Measurements from ENCODE around the gene PTPRM.

DNA sequence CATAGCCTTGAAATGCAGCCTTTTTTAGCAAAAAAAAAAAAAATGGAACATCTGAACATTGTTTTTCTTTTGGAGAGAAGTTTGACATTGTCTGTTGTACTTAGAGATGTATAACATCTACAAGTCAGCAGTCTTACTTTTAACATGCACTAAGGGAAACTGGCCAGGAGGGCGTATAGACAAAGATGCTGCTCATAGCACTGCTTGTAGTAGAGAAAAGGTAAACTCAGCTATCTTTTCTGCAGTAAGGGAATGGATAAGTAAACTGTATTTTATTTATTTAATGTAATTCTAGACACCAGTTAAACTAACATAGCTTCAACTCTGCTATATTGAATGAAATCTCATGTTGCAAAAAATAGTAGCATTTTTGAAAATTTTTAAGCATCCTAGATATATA, 489.6 kb downstream of the PTPRM start:
- TF ChIP-seq, protein P1, sequence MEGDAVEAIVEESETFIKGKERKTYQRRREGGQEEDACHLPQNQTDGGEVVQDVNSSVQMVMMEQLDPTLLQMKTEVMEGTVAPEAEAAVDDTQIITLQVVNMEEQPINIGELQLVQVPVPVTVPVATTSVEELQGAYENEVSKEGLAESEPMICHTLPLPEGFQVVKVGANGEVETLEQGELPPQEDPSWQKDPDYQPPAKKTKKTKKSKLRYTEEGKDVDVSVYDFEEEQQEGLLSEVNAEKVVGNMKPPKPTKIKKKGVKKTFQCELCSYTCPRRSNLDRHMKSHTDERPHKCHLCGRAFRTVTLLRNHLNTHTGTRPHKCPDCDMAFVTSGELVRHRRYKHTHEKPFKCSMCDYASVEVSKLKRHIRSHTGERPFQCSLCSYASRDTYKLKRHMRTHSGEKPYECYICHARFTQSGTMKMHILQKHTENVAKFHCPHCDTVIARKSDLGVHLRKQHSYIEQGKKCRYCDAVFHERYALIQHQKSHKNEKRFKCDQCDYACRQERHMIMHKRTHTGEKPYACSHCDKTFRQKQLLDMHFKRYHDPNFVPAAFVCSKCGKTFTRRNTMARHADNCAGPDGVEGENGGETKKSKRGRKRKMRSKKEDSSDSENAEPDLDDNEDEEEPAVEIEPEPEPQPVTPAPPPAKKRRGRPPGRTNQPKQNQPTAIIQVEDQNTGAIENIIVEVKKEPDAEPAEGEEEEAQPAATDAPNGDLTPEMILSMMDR (conservative IDR thresholded peaks at IDR 0.05; ENCODE audit: low read depth, low read length) = no peak
- TF ChIP-seq MXI1 (IDR thresholded peaks at IDR 0.05; ENCODE audit: borderline replicate concordance, low read depth, low read length) = no peak
- no peak for TF ChIP-seq POLR2A (IDR thresholded peaks at IDR 0.05; ENCODE audit: low read depth, low read length)
- TF ChIP-seq RAD21 (IDR thresholded peaks at IDR 0.05; ENCODE audit: low read length) = no peak
- TF ChIP-seq MAFK (IDR thresholded peaks at IDR 0.05; ENCODE audit: low read depth, low read length) = no peak
- TF ChIP-seq CEBPB (IDR thresholded peaks at IDR 0.05; ENCODE audit: low read depth, low read length) = no peak
- no peak for TF ChIP-seq BHLHE40 (IDR thresholded peaks at IDR 0.05; ENCODE audit: low read depth, low read length)
- no peak for TF ChIP-seq CHD1 (IDR thresholded peaks at IDR 0.05; ENCODE audit: low read depth, low read length)
- no peak for TF ChIP-seq SMC3 (IDR thresholded peaks at IDR 0.05; ENCODE audit: low read depth, low read length)
- TF ChIP-seq, protein P2, sequence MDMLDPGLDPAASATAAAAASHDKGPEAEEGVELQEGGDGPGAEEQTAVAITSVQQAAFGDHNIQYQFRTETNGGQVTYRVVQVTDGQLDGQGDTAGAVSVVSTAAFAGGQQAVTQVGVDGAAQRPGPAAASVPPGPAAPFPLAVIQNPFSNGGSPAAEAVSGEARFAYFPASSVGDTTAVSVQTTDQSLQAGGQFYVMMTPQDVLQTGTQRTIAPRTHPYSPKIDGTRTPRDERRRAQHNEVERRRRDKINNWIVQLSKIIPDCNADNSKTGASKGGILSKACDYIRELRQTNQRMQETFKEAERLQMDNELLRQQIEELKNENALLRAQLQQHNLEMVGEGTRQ (IDR thresholded peaks at IDR 0.05; ENCODE audit: low read depth, low read length) = no peak
- no peak for TF ChIP-seq NFE2L2 (IDR thresholded peaks at IDR 0.05; ENCODE audit: low read depth, low read length)
- TF ChIP-seq, protein P3, sequence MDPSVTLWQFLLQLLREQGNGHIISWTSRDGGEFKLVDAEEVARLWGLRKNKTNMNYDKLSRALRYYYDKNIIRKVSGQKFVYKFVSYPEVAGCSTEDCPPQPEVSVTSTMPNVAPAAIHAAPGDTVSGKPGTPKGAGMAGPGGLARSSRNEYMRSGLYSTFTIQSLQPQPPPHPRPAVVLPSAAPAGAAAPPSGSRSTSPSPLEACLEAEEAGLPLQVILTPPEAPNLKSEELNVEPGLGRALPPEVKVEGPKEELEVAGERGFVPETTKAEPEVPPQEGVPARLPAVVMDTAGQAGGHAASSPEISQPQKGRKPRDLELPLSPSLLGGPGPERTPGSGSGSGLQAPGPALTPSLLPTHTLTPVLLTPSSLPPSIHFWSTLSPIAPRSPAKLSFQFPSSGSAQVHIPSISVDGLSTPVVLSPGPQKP (IDR thresholded peaks at IDR 0.05; ENCODE audit: borderline replicate concordance, low read depth, low read length) = no peak
